ENCODE results near the gene FAXDC2. TPM values are rescaled to one million over a fixed set of nuclear protein-coding genes. Genes with fewer than 3 reads are reported as not detected.
"Not testable (repeated sequence)": the region's sequence is repeated elsewhere in the genome, so short reads cannot be mapped to it uniquely, and the experiment has no call there.

The FAXDC2 gene
- total RNA-seq, 1 experiment from 2014 or later, result 0.95 TPM

- H3K9me3 ChIP-seq, result no peaks in the 10 kb centered on the region
- ChIA-PET POLR2A (interaction anchor here (0.6 kb wide), 1 partner anchor 11 kb away, joined by 3 read pairs; no protein-coding TSS in a partner anchor), CTCF (no interaction called here)
- H3K27me3 ChIP-seq (replicated peaks; ENCODE audit: control insufficient read depth, insufficient read depth, low read length), result no peaks in the 10 kb centered on the region
- H3K27me3 Mint-ChIP-seq (ENCODE audit: insufficient read depth, unreplicated experiment), result no peaks in the 10 kb centered on the region
- H3K9me3 Mint-ChIP-seq (ENCODE audit: unreplicated experiment), result no peaks in the 10 kb centered on the region
- no peaks in the 10 kb centered on the region; the same call in 1 of the 2 replicates for H3K4me1 ChIP-seq
- no peak overlapping the region for H3K4me3 Mint-ChIP-seq (ENCODE audit: unreplicated experiment)
- no peaks in the 10 kb centered on the region for H3K4me1 Mint-ChIP-seq (ENCODE audit: low read depth, unreplicated experiment)
- TF ChIP-seq CTCF (IDR thresholded peaks at IDR 0.05; ENCODE audit: insufficient read depth in 1 of 2, low read depth in 1 of 2, low read length in 1 of 2, severe bottlenecking in 1 of 2, unreplicated experiment in 1 of 2), result no peak
- no TSS peak for BruUV-seq (replicated peaks)
- no peaks in the 10 kb centered on the region for H3K36me3 ChIP-seq (ENCODE audit: control insufficient read depth, insufficient read depth, low read length)
- H3K36me3 Mint-ChIP-seq (ENCODE audit: insufficient read depth, unreplicated experiment), result peaks cover 88% of the 10 kb centered on the region
- H3K27ac Mint-ChIP-seq (ENCODE audit: unreplicated experiment), result no peak overlapping the region
- DNase-seq, result no peak
- no peak overlapping the region for H3K4me3 ChIP-seq (ENCODE audit: low read depth, low read length)
- intact Hi-C loops (cut with micrococcal nuclease; ENCODE audit: unreplicated experiment), result loop anchor here (5.0 kb wide), 1 partner anchor 34 kb away; the partner anchor contains the start of gene CNOT8
These were observed 26.8 kb downstream of the FAXDC2 start for GRCh38 chr5:154823605-154824004.

- H3K36me3 Mint-ChIP-seq (ENCODE audit: insufficient read depth, unreplicated experiment), result peaks cover 90% of the 10 kb centered on the region
- H3K4me1 ChIP-seq; BruUV-seq (replicated peaks); H3K4me3 ChIP-seq (ENCODE audit: low read depth, low read length); H3K27me3 Mint-ChIP-seq (ENCODE audit: insufficient read depth, unreplicated experiment); H3K4me1 Mint-ChIP-seq (ENCODE audit: low read depth, unreplicated experiment); H3K36me3 ChIP-seq (ENCODE audit: control insufficient read depth, insufficient read depth, low read length); H3K27me3 ChIP-seq (replicated peaks; ENCODE audit: control insufficient read depth, insufficient read depth, low read length); CTCF ChIA-PET; H3K27ac Mint-ChIP-seq (ENCODE audit: unreplicated experiment); H3K4me3 Mint-ChIP-seq (ENCODE audit: unreplicated experiment); DNase-seq; H3K9me3 Mint-ChIP-seq (ENCODE audit: unreplicated experiment); H3K9me3 ChIP-seq: not testable (repeated sequence)
- intact Hi-C loops (cut with micrococcal nuclease; ENCODE audit: unreplicated experiment), result loop anchor here (5.0 kb wide), 1 partner anchor 34 kb away; the partner anchor contains the start of gene CNOT8
- POLR2A ChIA-PET, result interaction anchor here (0.6 kb wide), 1 partner anchor 12 kb away, joined by 3 read pairs; no protein-coding TSS in a partner anchor
These were observed 27.5 kb downstream of the FAXDC2 start for GRCh38 chr5:154822896-154823295.

GRCh38 chr5:154820383-154820782 lies 30.0 kb downstream of the FAXDC2 start:
- no peaks in the 10 kb centered on the region for H3K9me3 ChIP-seq
- BruUV-seq (replicated peaks), result no TSS peak
- no peak for DNase-seq
- no peak for TF ChIP-seq CTCF (IDR thresholded peaks at IDR 0.05; ENCODE audit: insufficient read depth in 1 of 2, low read depth in 1 of 2, low read length in 1 of 2, severe bottlenecking in 1 of 2, unreplicated experiment in 1 of 2)
- Mint-ChIP-seq H3K9me3 (ENCODE audit: unreplicated experiment) (no peaks in the 10 kb centered on the region), H3K36me3 (ENCODE audit: insufficient read depth, unreplicated experiment) (peaks cover 98% of the 10 kb centered on the region), H3K4me1 (ENCODE audit: low read depth, unreplicated experiment) (no peaks in the 10 kb centered on the region), H3K27me3 (ENCODE audit: insufficient read depth, unreplicated experiment) (no peaks in the 10 kb centered on the region), H3K27ac (ENCODE audit: unreplicated experiment) (peak overlapping the region; percentile 37), H3K4me3 (ENCODE audit: unreplicated experiment) (no peak overlapping the region)
- ChIA-PET POLR2A (no interaction called here), CTCF (interaction anchor here (0.5 kb wide), 1 partner anchor 256 kb away, joined by 3 read pairs; no protein-coding TSS in a partner anchor)
- H3K36me3 ChIP-seq (ENCODE audit: control insufficient read depth, insufficient read depth, low read length), result peaks cover 1% of the 10 kb centered on the region; the same call in 1 of the 2 replicates
- intact Hi-C loops (cut with micrococcal nuclease; ENCODE audit: unreplicated experiment), result loop anchor here (5.0 kb wide), 1 partner anchor 37 kb away; the partner anchor contains the start of gene CNOT8
- no peak overlapping the region for H3K4me3 ChIP-seq (ENCODE audit: low read depth, low read length)
- H3K4me1 ChIP-seq, result no peaks in the 10 kb centered on the region; the same call in 1 of the 2 replicates
- H3K27me3 ChIP-seq (replicated peaks; ENCODE audit: control insufficient read depth, insufficient read depth, low read length), result no peaks in the 10 kb centered on the region
